Central memory CD4-positive, alpha-beta T cell (primary cell): ENCODE results near the gene C1orf226.
"Not testable (repeated sequence)": the region's sequence is repeated elsewhere in the genome, so short reads cannot be mapped to it uniquely, and the experiment has no call there.

ENCODE experiments used
- DNase-seq: peaks from one replicate; pipeline ENCODE4 v3.0.0; 2022

C1orf226 gene

DNA sequence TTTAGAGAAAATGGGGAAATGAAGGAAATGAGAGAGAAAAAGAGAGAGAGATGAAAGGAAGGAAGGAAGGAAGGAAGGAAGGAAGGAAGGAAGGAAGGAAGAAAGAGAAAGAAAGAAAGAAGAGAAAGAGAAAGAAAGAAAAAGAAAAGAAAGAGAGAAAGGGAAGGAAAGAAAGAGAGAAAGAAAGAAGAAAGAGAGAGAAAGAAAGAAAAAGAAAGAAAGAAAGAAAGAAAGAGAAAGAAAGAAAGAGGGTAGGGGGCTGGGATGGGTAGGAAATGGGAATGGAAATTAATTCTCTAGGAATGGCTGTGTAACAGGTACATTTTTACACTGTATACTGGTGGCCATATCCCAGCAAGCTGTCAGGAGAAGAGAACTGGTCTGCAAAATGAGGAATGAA lies 34.7 kb downstream of the C1orf226 start:
- DNase-seq = no peak

DNA sequence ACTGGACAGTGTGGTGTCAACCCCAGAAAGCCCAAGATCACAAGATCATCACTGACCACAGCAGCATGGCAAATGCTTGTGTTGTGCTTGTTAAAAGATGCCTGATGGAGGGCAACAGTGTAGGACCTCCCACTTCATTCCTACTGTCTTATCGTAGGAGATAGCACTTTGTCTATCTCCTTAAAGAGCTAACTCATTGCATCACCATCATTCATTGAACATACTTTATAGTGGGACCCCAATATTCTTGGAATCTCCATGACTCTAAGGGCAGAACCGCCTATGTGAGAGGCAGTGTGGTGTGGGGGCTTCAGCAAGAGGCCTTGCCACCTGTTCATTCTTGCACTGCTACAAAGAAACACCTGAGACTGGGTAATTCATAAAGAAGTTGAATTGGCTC lies 35.4 kb downstream of the C1orf226 start:
- DNase-seq = no peak

DNA sequence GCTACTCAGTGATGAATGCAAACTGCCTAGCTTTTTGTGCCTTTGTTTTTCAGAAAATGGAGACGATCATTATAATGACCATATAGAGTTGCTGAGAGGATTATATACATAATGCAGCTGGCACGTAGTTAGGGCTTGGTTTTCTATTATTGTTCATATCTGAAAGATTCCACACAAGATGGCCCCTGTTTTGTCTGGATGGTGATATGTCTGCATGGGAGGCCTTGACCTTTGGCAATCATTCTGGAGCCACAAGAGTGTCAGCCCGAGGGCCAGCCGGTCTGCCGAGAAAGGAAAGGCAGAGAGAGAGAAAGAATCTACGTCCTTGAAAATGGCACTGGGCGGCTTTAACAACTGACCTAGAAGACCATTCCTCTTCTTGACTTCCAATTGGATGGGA lies 36.1 kb downstream of the C1orf226 start:
- DNase-seq = no peak

DNA sequence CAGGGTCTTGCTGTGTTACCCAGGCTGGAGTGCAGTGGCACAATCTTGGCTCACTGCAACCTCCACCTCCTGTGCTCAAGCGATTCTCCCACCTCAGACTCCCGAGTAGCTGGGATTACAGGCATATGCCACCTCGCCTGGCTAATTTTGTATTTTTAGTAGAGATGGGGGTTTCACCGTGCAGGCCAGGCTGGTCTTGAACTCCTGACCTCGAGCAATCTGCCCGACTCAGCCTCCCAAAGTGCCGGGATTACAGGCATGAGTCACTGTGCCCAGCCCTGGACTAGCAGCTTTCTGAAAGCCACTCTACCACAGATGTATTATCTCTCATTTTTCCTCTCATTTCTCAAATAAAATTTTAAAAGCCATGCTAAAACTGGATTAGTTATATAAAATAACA lies 37.1 kb downstream of the C1orf226 start:
- not testable (repeated sequence) for DNase-seq

DNA sequence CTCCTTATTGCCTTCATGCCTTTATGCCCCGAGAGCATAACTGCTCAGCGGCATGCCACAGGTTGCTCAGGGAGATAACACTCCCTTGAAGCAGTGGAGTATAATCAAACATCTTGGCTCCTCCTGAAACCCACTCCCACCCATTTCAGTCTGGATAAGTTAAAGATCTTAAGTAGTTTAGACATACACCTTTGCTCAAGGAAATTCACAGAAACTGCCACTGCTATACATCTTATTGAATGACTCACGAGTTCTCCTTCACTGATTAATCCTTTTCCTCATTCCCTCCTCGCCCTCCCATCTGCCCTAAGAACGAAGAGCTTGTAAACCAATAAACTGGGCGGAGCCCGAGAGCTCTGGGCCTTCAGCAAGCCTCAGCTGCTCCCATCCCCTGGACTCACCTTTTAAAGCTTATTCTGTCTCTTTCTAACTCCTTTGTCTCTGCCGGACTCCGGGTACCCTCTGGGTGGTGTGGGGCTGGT lies 38.0 kb downstream of the C1orf226 start:
- DNase-seq = not testable (repeated sequence)

DNA sequence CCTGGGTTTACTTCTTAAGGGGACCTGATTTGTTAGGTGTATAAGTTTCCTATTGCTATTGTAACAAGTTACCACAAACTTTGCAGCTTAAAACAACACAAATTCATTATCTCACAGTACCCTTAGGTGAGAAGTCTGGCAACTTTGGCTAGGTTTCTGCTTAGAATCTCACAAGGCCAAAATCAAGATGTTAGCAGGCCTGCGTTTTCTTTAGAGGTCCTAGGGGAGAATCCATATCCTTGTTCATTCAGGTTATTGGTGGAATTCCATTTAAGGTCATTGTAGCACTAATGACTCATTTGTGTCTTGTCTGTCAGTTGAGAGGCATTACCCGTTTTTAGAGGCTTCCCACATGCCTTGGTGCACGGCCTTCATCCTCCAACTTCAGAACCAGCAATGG lies 38.6 kb downstream of the C1orf226 start:
- no peak for DNase-seq

DNA sequence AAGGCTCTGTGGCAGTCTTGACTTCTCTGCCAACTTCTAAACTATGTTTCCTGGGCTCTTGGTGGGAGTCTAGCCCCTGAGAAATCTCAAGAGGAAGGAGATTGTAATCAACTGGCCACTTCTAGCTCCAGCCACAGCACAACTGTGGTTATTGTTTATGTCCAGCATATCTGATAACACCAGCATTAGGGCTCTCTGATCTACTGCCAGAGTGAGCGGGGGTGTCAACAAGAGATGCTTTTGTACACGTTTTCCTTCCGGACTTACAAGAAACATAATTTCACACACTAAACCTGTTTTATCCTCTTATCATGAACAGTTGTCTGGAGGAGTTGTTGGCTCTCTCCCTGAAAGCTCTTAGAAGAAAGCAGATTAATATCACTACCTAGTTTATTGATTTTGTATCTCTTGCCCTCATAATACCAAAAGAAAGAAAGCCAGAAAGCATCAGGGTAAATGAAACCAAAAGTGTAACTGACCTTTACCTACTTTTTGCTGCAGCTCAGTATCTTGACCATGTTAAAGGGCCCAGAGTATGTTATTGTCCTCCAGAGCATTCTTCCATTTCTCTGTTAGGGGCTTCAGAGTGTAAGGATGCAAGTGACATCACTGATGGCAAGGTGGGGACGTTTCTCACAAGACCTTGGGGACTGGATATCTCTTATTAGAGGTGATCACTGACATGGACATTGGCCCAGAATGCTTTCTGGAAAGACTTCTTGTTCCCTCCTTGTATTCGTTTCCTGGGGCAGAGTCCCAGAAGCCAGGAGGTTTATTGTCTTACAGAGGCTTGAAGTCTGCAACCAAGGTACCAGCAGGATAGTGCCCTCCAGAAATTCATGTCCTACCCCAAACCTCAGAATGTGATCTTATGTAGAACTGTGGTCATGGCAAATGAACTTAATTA lies 40.0 kb downstream of the C1orf226 start:
- no peak for DNase-seq

DNA sequence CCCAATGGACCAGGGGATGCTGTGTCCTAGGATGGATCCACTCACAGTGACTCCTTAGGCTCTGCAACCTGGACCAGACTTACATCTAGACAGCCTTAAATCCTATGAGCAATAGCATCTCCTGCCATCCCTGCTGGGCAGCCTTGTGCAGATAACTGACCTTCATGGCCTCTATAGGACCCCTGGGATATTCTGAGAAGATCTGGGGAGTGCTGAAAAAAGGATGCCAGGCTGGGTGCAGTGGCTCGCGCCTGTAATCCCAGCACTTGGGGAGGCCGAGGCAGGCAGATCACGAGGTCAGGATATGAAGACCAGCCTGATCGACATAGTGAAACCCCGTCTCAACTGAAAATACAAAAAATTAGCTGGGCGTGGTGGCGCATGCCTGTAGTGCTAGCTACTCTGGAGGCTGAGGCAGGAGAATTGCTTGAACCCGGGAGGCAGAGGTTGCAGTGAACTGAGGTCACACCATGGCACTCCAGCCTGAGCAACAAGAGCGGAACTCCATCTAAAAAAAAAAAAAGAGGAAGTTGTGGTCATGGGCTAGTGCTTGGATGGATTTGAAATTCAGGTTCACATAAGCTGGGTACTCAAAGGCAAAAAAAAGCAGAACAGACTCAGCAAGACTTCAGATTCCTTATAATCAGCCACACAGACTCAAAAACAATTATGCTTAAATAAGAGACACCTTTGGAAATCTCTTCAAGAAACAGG lies 41.3 kb downstream of the C1orf226 start:
- DNase-seq = no peak

DNA sequence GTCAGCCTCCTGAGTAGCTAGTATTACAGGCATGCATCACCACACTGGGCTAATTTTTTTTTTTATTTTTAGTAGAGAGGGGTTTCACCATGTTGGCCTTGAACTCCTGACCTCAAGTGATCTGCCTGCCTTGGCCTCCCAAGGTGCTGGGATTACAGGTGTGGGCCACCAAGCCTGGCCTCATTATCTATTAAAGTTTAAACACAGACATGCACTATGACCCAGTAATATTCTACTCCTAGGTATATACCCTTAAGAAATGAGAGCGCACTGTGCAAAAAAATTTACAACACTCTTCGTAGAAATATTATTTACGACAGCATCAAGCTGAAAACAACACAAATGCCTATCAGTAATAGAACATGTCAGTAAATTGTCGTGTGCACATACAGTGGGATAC lies 49.1 kb downstream of the C1orf226 start:
- no peak for DNase-seq

DNA sequence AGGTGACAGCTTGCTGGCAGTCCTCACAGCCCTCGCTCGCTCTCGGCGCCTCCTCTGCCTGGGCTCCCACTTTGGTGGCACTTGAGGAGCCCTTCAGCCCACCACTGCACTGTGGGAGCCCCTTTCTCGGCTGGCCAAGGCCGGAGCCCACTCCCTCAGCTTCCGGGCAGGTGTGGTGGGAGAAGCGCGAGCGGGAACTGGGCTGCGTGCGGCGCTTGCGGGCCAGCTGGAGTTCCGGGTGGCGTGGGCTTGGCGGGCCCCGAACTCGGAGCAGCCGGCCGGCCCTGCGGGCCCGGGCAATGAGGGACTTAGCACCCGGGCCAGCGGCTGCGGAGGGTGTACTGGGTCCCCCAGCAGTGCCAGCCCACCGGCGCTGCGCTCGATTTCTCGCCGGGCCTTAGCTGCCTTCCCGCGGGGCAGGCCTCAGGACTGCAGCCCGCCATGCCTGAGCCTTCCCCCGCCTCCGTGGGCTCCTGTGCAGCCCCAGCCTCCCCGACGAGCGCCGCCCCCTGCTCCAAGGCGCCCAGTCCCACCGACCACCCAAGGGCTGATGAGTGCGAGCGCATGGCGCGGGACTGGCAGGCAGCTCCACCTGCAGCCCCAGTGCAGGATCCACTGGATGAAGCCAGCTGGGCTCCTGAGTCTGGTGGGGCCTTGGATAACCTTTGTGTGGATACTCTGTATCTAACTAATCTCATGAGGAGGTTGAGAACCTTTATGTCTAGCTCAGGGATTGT lies 51.6 kb downstream of the C1orf226 start:
- DNase-seq = not testable (repeated sequence)
